Endothelial cell of umbilical vein (primary cell): ENCODE measurements around the gene KRT6C. TPM values are rescaled to one million over a fixed set of nuclear protein-coding genes. Genes with fewer than 3 reads are reported as not detected.

Experiments used
- BruUV-seq: library from RNA; stranded (reverse); fragments of 400-500 nt; replicated peaks from 2 replicates; lab custom pipeline; 2021; lab: Mats Ljungman, UMichigan
- CTCF ChIA-PET: fragments of 300-600, 350-600 bp; sonication (Branson Sonifier 250); formaldehyde crosslinking; loops from one replicate; lab custom pipeline; 2021; ENCODE audit warnings: antibody characterized with exemption, inconsistent platforms; lab: Charles Lee
- POLR2A ChIA-PET: fragments of 300-600, 350-600 bp; sonication (Branson Sonifier 250); formaldehyde crosslinking; loops from one replicate; lab custom pipeline; 2021; ENCODE audit warnings: antibody characterized with exemption, inconsistent platforms; lab: Charles Lee
- DNase-seq: peaks from one replicate; pipeline ENCODE4 v3.0.0-alpha.2; 2011; ENCODE audit warnings: low read depth, low spot score
- FAIRE-seq: peaks from 2 replicates; lab custom pipeline; 2011; peaks lifted over from hg19 to GRCh38; lab: Jason Lieb, UNC
- H2AFZ ChIP-seq: 2 replicates; pipeline ENCODE4 v1.6.0; 2012; ENCODE audit warnings: low read depth, low read length, control low read depth, inconsistent platforms
- H3K27ac ChIP-seq: 2 replicates; pipeline ENCODE4 v1.5.1; 2011; ENCODE audit warnings: low read depth, mild to moderate bottlenecking, control low read depth, low read length, moderate library complexity; ENCODE audit not compliant: insufficient read depth
- H3K27me3 ChIP-seq, 2 experiments: 2 replicates each; pipeline versions ENCODE4 v1.6.0 to v1.6.1; 2011; ENCODE audit warnings: low read length in 2 of 2, mixed read lengths in 1 of 2; ENCODE audit not compliant: control insufficient read depth in 2 of 2, insufficient read depth in 2 of 2
- H3K36me3 ChIP-seq, 2 experiments: 2 replicates in 1 of 2; 3 replicates in 1 of 2; pipeline ENCODE4 v1.5.1; 2011; ENCODE audit warnings: low read length in 2 of 2, mild to moderate bottlenecking in 1 of 2, moderate library complexity in 1 of 2; ENCODE audit not compliant: control insufficient read depth in 2 of 2, insufficient read depth in 2 of 2; ENCODE audit errors: extremely low read depth in 1 of 2
- H3K4me1 ChIP-seq: 3 replicates; pipeline ENCODE4 v1.5.1; 2011; ENCODE audit warnings: mild to moderate bottlenecking, low read length; ENCODE audit not compliant: control insufficient read depth, insufficient read depth; ENCODE audit errors: extremely low read depth
- H3K4me2 ChIP-seq: 2 replicates; pipeline ENCODE4 v1.6.1; 2011; ENCODE audit warnings: low read length, control low read depth, mixed read lengths; ENCODE audit not compliant: insufficient read depth
- H3K4me3 ChIP-seq, 3 experiments: fragments of 200-600 bp in 1 of 3; sonication (generic), shearing (Covaris generic) in 1 of 3; replicated peaks in 1 of 3; 2 replicates each; pipeline ENCODE4 v1.5.1; 2011 to 2016; ENCODE audit warnings: control low read depth in 3 of 3, low read length in 3 of 3, mild to moderate bottlenecking in 2 of 3, inconsistent platforms in 1 of 3, low read depth in 1 of 3, moderate library complexity in 1 of 3; ENCODE audit not compliant: insufficient read depth in 1 of 3
- H3K79me2 ChIP-seq: 2 replicates; pipeline ENCODE4 v1.6.0; 2012; ENCODE audit warnings: low read length, inconsistent platforms; ENCODE audit not compliant: control insufficient read depth, insufficient read depth
- H3K9ac ChIP-seq: replicated peaks from 2 replicates; pipeline ENCODE3; 2011; ENCODE audit warnings: low read length, control low read depth; ENCODE audit not compliant: insufficient read depth; ENCODE audit errors: extremely low read depth
- H3K9me1 ChIP-seq: replicated peaks from 3 replicates; pipeline ENCODE4 v1.6.0; 2011; ENCODE audit warnings: mild to moderate bottlenecking, low read length; ENCODE audit not compliant: control insufficient read depth, insufficient read depth; ENCODE audit errors: extremely low read depth
- H3K9me3 ChIP-seq: replicated peaks from 2 replicates; pipeline ENCODE4 v1.5.1; 2012; ENCODE audit warnings: low read length, inconsistent platforms; ENCODE audit not compliant: control insufficient read depth, insufficient read depth
- H4K20me1 ChIP-seq: replicated peaks from 2 replicates; pipeline ENCODE3; 2011; ENCODE audit warnings: mild to moderate bottlenecking, low read length; ENCODE audit not compliant: control insufficient read depth, insufficient read depth; ENCODE audit errors: extremely low read depth
- EZH2 ChIP-seq: IDR thresholded peaks from 2 replicates; pipeline ENCODE4 v1.6.1; 2012; ENCODE audit warnings: borderline replicate concordance, low read depth, mild to moderate bottlenecking, moderate library complexity, low read length, inconsistent platforms; ENCODE audit not compliant: severe bottlenecking
- FOS ChIP-seq: IDR thresholded peaks from 2 replicates; pipeline ENCODE4 v1.6.1; 2011; ENCODE audit warnings: mild to moderate bottlenecking, low read length, moderate library complexity, borderline replicate concordance; ENCODE audit not compliant: insufficient read depth
- GATA2 ChIP-seq: IDR thresholded peaks from 2 replicates; pipeline ENCODE4 v1.7.0; 2011; ENCODE audit warnings: low read depth, mild to moderate bottlenecking, moderate library complexity, mixed read lengths, low read length; ENCODE audit not compliant: insufficient read length, insufficient read depth
- JUN ChIP-seq: IDR thresholded peaks from 2 replicates; pipeline ENCODE4 v1.6.1; 2011; ENCODE audit warnings: borderline replicate concordance, low read depth; ENCODE audit not compliant: insufficient read length, insufficient read depth
- MYC ChIP-seq: IDR thresholded peaks from one replicate; pipeline ENCODE4 v1.6.1; 2011; ENCODE audit warnings: mild to moderate bottlenecking, low read depth, low read length
- POLR2A ChIP-seq: IDR thresholded peaks from 2 replicates; pipeline ENCODE4 v1.6.1; 2012; ENCODE audit warnings: low read depth, mild to moderate bottlenecking, control low read depth, low read length
- POLR2AphosphoS5 ChIP-seq: IDR thresholded peaks from 2 replicates; pipeline ENCODE4 v1.6.1; 2012; ENCODE audit warnings: low read depth, mild to moderate bottlenecking, control low read depth, low read length, moderate library complexity; ENCODE audit not compliant: insufficient read depth
- dilution Hi-C: fragments of 300-500 bp; cut with MboI; formaldehyde crosslinking; loops from one replicate; pipeline ENCODE4 v1.15.0; 2019; ENCODE audit warnings: low sequenced_read_pairs; ENCODE audit not compliant: extremely low pct_ligation_motif_present
- intact Hi-C: fragments of 100-400 bp; cut with micrococcal nuclease; formaldehyde crosslinking; loops from one replicate; pipeline ENCODE4 v1.10.0; 2022
- polyA plus RNA-seq, 4 experiments: library from polyadenylated mRNA; depleted of rRNA in 3 of 4; stranded (reverse) in 3 of 4; unstranded in 1 of 4; fragments of >200 nt; gene quantifications; 2 replicates each; pipeline versions ENCODE4 v1.2.1 to v1.2.3, GENCODE V29; 2011 to 2012; ENCODE audit warnings: missing spikeins in 1 of 4
- total RNA-seq: library from RNA; stranded (reverse); gene quantifications from 2 replicates; pipeline ENCODE4 v1.2.3, GENCODE V29; 2021
- TF ChIP-seq, protein P1 (sequence below), 2 donors: IDR thresholded peaks; 1 replicate in 1 of 2; 2 replicates in 1 of 2; pipeline ENCODE4 v1.5.1; 2011; ENCODE audit warnings: low read length in 2 of 2, mild to moderate bottlenecking in 2 of 2, moderate library complexity in 2 of 2, control low read depth in 1 of 2, inconsistent platforms in 1 of 2, low read depth in 1 of 2; ENCODE audit not compliant: insufficient read depth in 1 of 2; ENCODE audit errors: extremely low read depth in 1 of 2
- TF ChIP-seq, protein P2 (sequence below): IDR thresholded peaks from 2 replicates; pipeline ENCODE4 v1.6.1; 2011; ENCODE audit not compliant: insufficient read depth, insufficient read length

The KRT6C gene
- total and polyA plus RNA-seq, 2 donors (not counting 3 experiments of a cell fraction or from before 2014, with no cell fraction given): not detected

DNA sequence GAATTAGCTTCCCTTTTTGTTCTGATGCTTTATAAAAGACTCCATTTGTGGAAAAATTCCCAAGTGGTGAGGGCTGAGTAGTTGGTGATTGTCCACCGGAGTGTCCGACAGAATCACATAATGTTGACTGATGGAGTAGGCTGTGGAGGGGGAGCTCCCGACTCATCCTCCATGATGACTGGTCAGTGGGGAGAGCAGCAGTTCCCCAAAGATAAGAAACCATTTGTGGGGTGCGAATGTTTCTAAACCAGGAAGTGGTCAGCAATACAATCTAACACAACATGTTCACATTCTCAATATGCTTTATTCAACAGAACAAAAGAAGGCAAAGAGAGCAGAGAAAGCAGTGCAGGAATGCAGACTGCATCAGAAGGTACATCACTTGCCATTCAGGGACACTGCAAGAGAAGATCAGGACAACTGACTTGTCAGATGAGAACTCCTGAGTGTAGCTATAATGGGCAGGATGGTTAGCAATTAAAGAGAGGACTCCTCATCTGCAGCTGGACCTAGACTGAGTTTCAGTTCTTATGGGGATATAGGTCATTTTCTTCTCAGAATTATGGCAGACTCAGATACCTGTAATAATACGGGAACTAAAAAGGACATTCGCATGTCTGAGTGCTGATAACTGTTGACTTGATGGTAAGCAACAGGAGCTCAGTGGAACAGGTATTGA lies 27.1 kb downstream of the KRT6C start:
- ChIA-PET POLR2A (no interaction called here), CTCF (no interaction called here)
- Histone ChIP-seq H3K27me3 (peaks cover 5 to 8% of the 10 kb centered on the region in 2 experiments), H3K9me1 (no peaks in the 10 kb centered on the region), H2AFZ (no peak overlapping the region), H3K4me3 (no peak overlapping the region), H3K27ac (no peak overlapping the region), H3K9me3 (no peaks in the 10 kb centered on the region), H3K79me2 (no peaks in the 10 kb centered on the region), H3K4me2 (no peak overlapping the region), H4K20me1 (no peaks in the 10 kb centered on the region), H3K9ac (no peak overlapping the region), H3K36me3 (no peaks in the 10 kb centered on the region), H3K4me1 (no peaks in the 10 kb centered on the region)
- dilution Hi-C loops (no loop called here), intact Hi-C loops (no loop called here)
- TF ChIP-seq POLR2AphosphoS5 (no peak), MYC (no peak), GATA2 (no peak), FOS (no peak), EZH2 (no peak), POLR2A (no peak), JUN (no peak)
- TF ChIP-seq, protein P1, sequence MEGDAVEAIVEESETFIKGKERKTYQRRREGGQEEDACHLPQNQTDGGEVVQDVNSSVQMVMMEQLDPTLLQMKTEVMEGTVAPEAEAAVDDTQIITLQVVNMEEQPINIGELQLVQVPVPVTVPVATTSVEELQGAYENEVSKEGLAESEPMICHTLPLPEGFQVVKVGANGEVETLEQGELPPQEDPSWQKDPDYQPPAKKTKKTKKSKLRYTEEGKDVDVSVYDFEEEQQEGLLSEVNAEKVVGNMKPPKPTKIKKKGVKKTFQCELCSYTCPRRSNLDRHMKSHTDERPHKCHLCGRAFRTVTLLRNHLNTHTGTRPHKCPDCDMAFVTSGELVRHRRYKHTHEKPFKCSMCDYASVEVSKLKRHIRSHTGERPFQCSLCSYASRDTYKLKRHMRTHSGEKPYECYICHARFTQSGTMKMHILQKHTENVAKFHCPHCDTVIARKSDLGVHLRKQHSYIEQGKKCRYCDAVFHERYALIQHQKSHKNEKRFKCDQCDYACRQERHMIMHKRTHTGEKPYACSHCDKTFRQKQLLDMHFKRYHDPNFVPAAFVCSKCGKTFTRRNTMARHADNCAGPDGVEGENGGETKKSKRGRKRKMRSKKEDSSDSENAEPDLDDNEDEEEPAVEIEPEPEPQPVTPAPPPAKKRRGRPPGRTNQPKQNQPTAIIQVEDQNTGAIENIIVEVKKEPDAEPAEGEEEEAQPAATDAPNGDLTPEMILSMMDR (IDR thresholded peaks at IDR 0.05; ENCODE audit: extremely low read depth in 1 of 2, insufficient read depth in 1 of 2, low read depth in 1 of 2, low read length in 2 of 2): no peak
- TF ChIP-seq, protein P2, sequence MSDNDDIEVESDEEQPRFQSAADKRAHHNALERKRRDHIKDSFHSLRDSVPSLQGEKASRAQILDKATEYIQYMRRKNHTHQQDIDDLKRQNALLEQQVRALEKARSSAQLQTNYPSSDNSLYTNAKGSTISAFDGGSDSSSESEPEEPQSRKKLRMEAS: no peak
- no peak for FAIRE-seq
- DNase-seq: no peak
- BruUV-seq: no TSS peak
